AG04450 (cell line): ENCODE data around the gene SCML2. TPM values are rescaled to one million over a fixed set of nuclear protein-coding genes. Genes with fewer than 3 reads are reported as not detected.
"Not testable (repeated sequence)": the region's sequence is repeated elsewhere in the genome, so short reads cannot be mapped to it uniquely, and the experiment has no call there.

Experiments
- CTCF ChIA-PET: fragments of 300-600, 350-600 bp; formaldehyde crosslinking; extraction: SDS; loops from one replicate; lab custom pipeline; 2022; ENCODE audit warnings: antibody characterized with exemption, inconsistent platforms; lab: Charles Lee
- POLR2A ChIA-PET: fragments of 350-600 bp; formaldehyde crosslinking; extraction: SDS; loops from one replicate; lab custom pipeline; 2021; ENCODE audit warnings: antibody characterized with exemption, inconsistent platforms; lab: Yijun Ruan, JAX
- DNase-seq: peaks from one replicate; pipeline ENCODE4 v3.0.0-alpha.2; 2011; ENCODE audit warnings: low read depth, low spot score
- H3K27ac ChIP-seq: one replicate; pipeline ENCODE4 v1.5.1; 2012; ENCODE audit warnings: low read depth, low read length, control low read depth
- H3K27me3 ChIP-seq: one replicate; pipeline ENCODE4 v1.6.0; 2012; ENCODE audit warnings: low read length; ENCODE audit not compliant: control insufficient read depth, insufficient read depth
- H3K4me3 ChIP-seq: 2 replicates; pipeline ENCODE4 v1.5.1; 2011; ENCODE audit warnings: mild to moderate bottlenecking, low read depth, low read length, control low read depth
- H3K9me3 ChIP-seq: 2 replicates; pipeline ENCODE4 v1.5.1; 2012; ENCODE audit warnings: low read length; ENCODE audit not compliant: control insufficient read depth, insufficient read depth
- CTCF ChIP-seq: IDR thresholded peaks from 2 replicates; pipeline ENCODE4 v1.5.1; 2011; ENCODE audit warnings: low read depth, low read length, control low read depth, inconsistent platforms
- polyA plus RNA-seq: library from polyadenylated mRNA; depleted of rRNA; stranded (reverse); fragments of >200 nt; gene quantifications from 2 replicates; pipeline ENCODE4 v1.2.3, GENCODE V29; 2011

SCML2 gene
- polyA plus RNA-seq, 1 experiment = 1.7 TPM

GRCh38 chrX:18272222-18272621 lies 82.3 kb downstream of the SCML2 start:
- H3K27ac ChIP-seq = no peak overlapping the region
- CTCF ChIA-PET = no interaction called here
- TF ChIP-seq CTCF = no peak
- no peaks in the 10 kb centered on the region for H3K9me3 ChIP-seq
- H3K4me3 ChIP-seq = no peak overlapping the region
- no peak for DNase-seq
- POLR2A ChIA-PET = no interaction called here
- no peaks in the 10 kb centered on the region for H3K27me3 ChIP-seq

- ChIA-PET CTCF (no interaction called here), POLR2A (no interaction called here)
- Histone ChIP-seq H3K9me3 (no peaks in the 10 kb centered on the region), H3K4me3 (no peak overlapping the region), H3K27ac (no peak overlapping the region), H3K27me3 (no peaks in the 10 kb centered on the region)
- TF ChIP-seq CTCF = no peak
- no peak for DNase-seq
Observed at GRCh38 chrX:18271725-18272124, 82.8 kb downstream of the SCML2 start.

GRCh38 chrX:18271309-18271708 lies 83.2 kb downstream of the SCML2 start:
- TF ChIP-seq CTCF = no peak
- POLR2A ChIA-PET = no interaction called here
- H3K27ac ChIP-seq = no peak overlapping the region
- H3K4me3 ChIP-seq = no peak overlapping the region
- CTCF ChIA-PET = no interaction called here
- no peaks in the 10 kb centered on the region for H3K9me3 ChIP-seq
- no peaks in the 10 kb centered on the region for H3K27me3 ChIP-seq
- no peak for DNase-seq

GRCh38 chrX:18255059-18255458 lies 99.4 kb downstream of the SCML2 start:
- ChIA-PET POLR2A (no interaction called here), CTCF (no interaction called here)
- no peak for DNase-seq
- H3K27me3 ChIP-seq = no peaks in the 10 kb centered on the region
- no peak for TF ChIP-seq CTCF
- H3K27ac ChIP-seq = no peak overlapping the region
- H3K9me3 ChIP-seq = no peaks in the 10 kb centered on the region
- no peak overlapping the region for H3K4me3 ChIP-seq

GRCh38 chrX:18252644-18253359 lies 101.7 kb downstream of the SCML2 start:
- DNase-seq = no peak

GRCh38 chrX:18229646-18230045 lies 124.8 kb downstream of the SCML2 start:
- CTCF ChIA-PET, H3K27me3 ChIP-seq, POLR2A ChIA-PET, H3K9me3 ChIP-seq, H3K4me3 ChIP-seq, DNase-seq, H3K27ac ChIP-seq: not testable (repeated sequence)

More at GRCh38 chrX:18252644-18253359, 101.7 kb downstream of the SCML2 start:
- Histone ChIP-seq H3K27me3 (no peaks in the 10 kb centered on the region), H3K9me3 (no peaks in the 10 kb centered on the region), H3K4me3 (no peak overlapping the region), H3K27ac (no peak overlapping the region)
- POLR2A ChIA-PET = no interaction called here
- CTCF ChIA-PET = no interaction called here
- no peak for TF ChIP-seq CTCF
